Hypothalamus (tissue), 51 donors: ENCODE data around the gene PTK6.

Experiments
- DNase-seq, 51 donors: peaks; one replicate each; lab custom pipeline; 2025; lab: John Stamatoyannopoulos, UW

Gene PTK6

GRCh38 chr20:63533388-63533787 is 3.8 kb downstream of the PTK6 start:
- no peak for DNase-seq

GRCh38 chr20:63532449-63532971 is 4.7 kb downstream of the PTK6 start:
- DNase-seq, result no peak

GRCh38 chr20:63531686-63532448 is 5.3 kb downstream of the PTK6 start:
- no peak for DNase-seq

GRCh38 chr20:63530788-63531160 is 6.4 kb downstream of the PTK6 start:
- DNase-seq, result no peak

GRCh38 chr20:63529861-63530787 is 7.1 kb downstream of the PTK6 start:
- no peak for DNase-seq

GRCh38 chr20:63529180-63529860 is 7.9 kb downstream of the PTK6 start:
- no peak for DNase-seq

- DNase-seq, result no peak
Measured at GRCh38 chr20:63527184-63527583, 10.0 kb downstream of the PTK6 start.

- DNase-seq, result no peak
Measured at GRCh38 chr20:63525971-63526370, 11.2 kb downstream of the PTK6 start.

- no peak for DNase-seq
Measured at GRCh38 chr20:63525185-63525584, 12.0 kb downstream of the PTK6 start.

GRCh38 chr20:63522981-63523611 is 14.1 kb downstream of the PTK6 start:
- no peak for DNase-seq

- no peak for DNase-seq
Measured at GRCh38 chr20:63522091-63522868, 14.9 kb downstream of the PTK6 start.

- no peak for DNase-seq
Measured at GRCh38 chr20:63521602-63522001, 15.6 kb downstream of the PTK6 start.

GRCh38 chr20:63520934-63521601 is 16.1 kb downstream of the PTK6 start:
- peak in 47 of 51 donors; percentile 20 to 86 (median 62) for DNase-seq

- peak in 48 of 51 donors; percentile 39 to 90 (median 70) for DNase-seq
Measured at GRCh38 chr20:63520504-63520933, 16.7 kb downstream of the PTK6 start, which contains the start of gene PPDPF. Gene PPDPF, plus strand, starts transcription at chr20:63520765. Its CDS starts 544 bp downstream, at chr20:63521309.

- DNase-seq, result peak in 21 of 51 donors; percentile 38 to 90 (median 64)
Measured at GRCh38 chr20:63519668-63520503, 17.3 kb downstream of the PTK6 start.

GRCh38 chr20:63518946-63519667 is 18.1 kb downstream of the PTK6 start:
- DNase-seq, result no peak

- DNase-seq, result no peak
Measured at GRCh38 chr20:63518351-63518861, 18.8 kb downstream of the PTK6 start.
